GM18508 (cell line): ENCODE results near the gene MUC4.

Experiments used
- ATAC-seq: cut with Tn5 transposase; IDR thresholded peaks from one replicate; pipeline ENCODE4 v1.9.1; 2021; ENCODE audit warnings: moderate number of reproducible peaks; ENCODE audit not compliant: insufficient read depth, unreplicated experiment

Gene MUC4

DNA sequence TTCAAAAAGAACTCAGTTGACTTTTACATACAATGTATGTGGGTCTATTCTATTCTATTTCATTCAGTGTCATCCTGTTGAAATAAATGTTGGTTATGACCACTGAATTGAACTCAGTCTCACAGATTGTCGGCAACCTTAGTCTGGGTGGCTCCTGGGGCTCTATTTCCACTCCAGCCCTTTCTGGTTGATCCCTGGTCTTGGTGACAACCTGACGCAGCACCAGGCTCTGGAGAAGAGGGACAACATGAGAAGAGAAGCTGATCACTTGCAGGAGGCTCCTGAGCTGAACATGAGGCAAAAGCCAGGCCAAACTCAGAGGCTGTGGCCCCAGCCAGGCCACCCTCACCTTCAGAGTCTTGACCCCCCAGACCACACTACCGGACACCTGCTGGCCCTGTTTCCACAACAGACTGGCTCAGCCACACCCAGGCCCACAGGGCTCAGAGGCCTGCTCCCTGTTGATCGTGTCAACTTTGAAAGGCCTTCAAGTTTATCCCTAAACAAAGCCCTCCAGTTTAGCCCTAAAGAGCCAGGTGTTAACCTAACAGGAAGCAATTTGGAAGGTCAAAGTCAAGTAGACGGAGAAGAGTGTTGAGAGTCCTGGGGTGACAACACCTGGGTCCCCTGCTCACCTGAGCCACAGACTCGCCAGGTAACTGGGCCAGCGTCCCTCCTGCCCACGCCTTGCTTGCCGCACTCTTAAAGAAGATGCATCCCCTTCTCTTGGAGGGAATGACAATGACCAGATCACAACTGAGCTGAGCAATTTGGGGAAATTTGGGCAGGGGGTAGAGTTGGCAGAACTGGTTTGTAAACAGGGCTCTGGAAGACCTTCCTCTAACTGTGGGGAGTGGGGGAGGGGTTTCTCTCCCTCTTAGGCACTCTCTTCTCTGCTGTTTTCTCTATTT is 106.4 kb downstream of the MUC4 start:
- ATAC-seq = no peak

DNA sequence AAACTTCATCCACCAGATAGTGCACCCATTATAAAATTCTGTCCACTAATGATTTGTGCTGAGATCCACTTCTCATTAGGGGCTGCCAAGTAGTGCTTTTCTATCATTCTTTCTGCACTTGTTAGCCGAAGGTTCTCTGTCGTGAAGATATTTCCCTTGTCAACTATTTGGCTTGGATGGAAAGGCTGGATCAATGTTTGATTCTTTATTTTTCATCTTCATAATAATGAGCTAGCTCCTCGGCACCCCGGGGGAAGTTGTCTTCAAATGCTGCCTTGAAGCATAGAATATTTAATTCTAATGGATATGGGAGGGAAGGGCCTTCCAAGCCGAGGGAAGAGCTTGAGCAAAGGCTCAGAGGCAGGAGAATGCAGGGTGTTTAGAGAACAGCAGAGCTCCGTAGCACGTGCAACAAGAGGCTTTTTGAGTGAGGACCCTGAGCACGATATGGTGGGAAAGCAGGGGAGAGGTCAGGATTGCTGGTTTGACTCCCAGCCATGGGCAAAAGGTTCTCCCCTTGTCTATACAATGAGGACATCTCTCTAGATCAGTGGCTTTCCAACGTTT is 107.2 kb downstream of the MUC4 start:
- ATAC-seq = no peak

DNA sequence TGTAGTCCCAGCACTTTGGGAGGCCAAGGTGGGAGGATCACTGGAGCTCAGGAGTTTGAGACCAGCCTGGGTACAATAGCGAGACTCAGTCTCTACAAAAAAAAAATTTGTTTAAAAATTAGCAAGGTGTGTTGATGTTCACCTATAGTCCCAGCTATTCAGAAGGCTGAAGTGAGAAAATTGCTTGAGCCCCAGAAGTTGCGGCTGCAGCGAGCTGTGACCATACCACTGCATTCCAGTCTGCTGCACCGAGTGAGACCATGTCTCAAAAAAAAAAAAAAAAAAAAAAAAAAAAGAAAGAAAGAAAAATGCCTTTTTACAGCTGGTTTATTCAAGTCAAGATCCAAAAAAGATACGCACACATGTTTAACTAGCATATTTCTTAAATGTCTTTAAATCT is 108.0 kb downstream of the MUC4 start:
- no peak for ATAC-seq

DNA sequence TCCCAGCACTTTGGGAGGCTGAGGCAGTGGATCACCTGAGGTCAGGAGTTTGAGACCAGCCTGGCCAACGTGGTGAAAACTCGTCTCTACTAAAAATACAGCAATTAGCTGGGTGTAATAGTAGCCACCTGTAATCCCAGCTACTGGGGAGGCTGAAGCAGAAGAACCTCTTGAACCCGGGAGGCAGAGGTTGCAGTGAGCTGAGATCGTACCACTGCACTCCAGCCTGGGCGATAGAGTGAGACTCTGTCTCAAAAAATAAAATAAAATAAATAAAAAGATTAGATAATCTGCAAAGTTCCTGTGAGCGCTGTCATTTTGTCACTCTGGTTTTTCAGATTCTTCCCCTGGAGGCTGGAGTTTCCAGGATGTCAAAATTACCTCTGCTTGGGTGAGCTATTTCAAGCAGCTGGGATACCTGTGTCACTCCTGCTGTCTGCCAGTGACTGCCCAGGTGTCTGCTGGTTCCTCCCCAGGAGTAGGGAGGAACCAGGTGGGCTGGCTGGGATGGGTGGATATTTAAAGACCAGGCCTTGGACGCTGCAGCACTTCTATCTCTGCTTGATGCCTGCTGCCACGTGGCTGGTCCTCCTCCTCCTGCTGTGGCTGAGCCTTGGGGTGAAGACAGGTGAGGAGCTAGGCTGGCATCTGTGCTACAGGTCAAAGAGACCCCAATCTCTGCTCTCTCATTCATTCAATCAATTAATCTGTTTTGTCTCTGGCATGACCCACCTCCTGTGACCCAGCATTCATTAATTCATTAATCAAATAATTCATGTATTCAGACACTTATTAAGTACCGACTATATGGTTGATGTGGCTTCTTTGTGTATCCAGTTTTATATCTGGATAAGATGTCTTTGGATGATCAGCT is 110.5 kb downstream of the MUC4 start:
- ATAC-seq = no peak

DNA sequence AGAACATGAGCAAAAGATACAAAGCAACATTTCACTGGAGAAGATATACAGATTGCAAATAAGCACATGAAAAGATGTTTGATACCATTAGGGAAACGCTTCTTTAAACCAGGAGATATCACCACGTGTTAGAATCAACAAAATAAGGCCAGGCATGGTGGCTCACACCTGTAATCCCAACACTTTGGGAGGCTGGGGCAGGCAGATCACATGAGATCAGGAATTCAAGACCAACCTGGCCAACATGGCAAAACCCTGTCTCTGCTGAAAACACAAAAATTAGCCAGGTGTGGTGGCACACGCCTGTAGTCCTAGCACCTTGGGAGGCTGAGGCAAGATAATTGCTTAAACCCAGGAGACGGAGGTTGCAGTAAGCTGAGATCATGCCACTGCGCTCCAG is 111.4 kb downstream of the MUC4 start:
- no peak for ATAC-seq

DNA sequence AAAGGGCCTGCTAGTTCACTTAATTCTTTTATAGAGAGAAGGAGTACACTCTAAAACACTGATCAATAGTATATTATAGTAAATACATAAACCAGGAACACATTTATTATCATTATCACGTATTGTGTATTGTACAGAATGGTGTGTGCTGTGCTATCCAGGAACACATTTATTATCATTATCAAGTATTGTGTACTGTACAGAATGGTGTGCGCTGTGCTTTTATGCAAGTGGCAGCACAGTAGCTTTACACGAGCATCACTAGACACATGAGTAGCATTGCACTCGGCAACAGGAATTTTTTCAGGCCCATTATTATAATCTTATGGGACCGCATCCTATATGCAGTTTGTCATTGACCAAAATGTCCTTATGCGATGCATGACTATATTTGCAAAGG is 111.9 kb downstream of the MUC4 start:
- ATAC-seq = no peak

DNA sequence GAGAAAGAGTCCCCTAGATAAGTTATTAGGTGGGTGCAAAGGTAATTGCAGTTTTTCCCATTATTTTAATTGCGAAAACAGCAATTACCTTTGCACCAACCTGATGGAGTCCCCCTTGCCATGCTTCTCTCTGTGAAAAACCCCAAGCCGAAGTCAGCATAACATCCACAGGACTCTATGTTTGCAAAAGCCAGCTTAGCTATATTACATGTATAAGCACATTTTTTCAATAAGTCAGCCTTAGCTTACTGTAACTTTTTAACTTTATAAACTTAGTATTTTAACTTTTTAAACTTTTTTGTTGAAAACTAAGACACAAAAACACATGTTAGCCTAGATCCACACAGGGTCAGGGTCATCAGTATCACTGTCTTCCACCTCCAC is 112.3 kb downstream of the MUC4 start:
- ATAC-seq = no peak

DNA sequence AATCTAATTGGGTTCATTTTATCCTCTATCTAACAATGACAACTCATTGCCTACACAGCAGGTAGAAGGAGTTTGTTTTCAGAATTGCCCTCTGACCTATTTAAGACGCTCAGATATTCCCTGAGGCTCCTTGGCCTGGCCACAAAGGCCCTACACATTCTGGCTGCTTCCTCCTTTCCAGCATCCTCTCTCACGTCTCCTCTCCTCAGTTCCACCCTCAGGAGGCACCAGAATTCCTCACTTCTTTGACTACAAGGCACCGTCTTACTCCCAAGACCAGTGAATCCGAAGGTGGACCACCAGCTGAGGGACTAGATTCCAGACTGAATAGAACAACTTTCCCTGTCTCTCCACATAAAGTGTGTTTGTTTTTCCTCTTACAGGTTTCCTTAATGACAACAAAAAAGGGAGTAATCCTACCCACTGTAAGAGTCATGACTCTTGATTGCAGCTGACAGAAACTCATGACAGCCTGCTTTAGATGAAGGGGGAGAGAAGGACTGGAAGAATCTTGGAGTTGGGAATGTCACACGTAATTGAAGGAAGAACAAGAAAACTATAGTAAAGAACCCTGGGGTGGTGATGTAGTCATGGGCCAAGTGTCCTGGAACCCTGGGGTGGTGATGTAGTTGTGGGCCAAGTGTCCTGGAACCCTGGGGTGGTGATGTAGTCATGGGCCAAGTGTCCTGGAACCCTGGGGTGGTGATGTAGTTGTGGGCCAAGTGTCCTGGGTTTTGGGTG is 112.9 kb downstream of the MUC4 start:
- ATAC-seq = no peak

DNA sequence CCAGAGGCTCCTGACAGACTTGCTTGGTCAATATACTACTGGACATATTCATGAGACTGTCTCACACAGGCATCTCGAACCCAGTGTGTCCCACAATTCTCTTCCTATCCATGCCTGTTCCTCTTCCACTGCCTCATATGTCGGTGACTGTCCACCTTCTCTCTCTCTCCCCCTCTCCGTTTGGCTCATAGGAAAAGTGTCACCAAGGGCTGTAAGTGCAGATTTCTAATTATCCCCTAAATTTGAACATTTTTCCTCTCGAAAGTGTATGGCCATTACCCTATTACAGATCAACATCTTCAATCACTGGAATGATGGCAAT is 113.4 kb downstream of the MUC4 start:
- ATAC-seq = no peak

DNA sequence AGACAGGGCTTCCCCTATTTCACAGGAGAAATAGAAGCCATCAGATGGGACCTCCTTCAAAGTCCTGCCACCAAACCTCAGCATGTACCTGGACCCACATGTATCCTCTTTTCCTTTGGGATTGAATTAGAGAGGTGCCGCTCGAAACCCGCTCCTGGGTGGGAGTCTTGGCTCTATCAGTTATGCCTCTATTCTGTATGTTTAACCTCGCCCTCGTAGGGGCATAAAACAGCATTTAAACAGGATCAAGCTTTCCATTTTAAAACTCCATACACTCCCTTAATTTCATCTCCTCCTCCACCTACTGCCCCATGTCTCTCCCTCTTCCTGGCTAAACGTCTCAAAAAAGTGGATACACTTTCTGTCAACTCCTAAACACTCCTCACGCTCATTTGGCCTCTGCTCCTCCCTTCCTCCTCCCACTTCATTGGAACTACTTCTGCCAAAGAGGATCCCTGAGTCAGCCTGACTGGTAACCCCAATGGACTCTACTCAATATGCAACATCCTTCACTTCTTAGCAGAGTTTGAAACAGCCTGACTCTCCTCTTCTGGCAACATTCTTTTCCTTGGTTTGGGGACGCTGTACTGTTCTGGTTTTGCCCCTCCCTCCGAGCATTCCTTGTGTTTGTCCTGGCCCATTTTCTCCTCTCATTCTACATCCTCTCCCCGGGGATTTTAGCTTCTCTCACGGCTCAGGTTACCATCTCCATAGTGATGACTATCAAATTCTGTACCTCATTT is 114.0 kb downstream of the MUC4 start:
- ATAC-seq = no peak
